GM10266 (cell line): ENCODE measurements around the gene KLHL41.
"Not testable (repeated sequence)": the region's sequence is repeated elsewhere in the genome, so short reads cannot be mapped to it uniquely, and the experiment has no call there.

ENCODE experiments used
- DNase-seq: peaks from one replicate; pipeline ENCODE4 v3.0.0; 2012; ENCODE audit errors: extremely low spot score
- CTCF ChIP-seq: IDR thresholded peaks from 2 replicates; pipeline ENCODE4 v1.5.1; 2012; ENCODE audit warnings: mild to moderate bottlenecking, low read depth; ENCODE audit not compliant: control insufficient read depth, insufficient read depth; ENCODE audit errors: missing control alignments

Gene KLHL41

DNA sequence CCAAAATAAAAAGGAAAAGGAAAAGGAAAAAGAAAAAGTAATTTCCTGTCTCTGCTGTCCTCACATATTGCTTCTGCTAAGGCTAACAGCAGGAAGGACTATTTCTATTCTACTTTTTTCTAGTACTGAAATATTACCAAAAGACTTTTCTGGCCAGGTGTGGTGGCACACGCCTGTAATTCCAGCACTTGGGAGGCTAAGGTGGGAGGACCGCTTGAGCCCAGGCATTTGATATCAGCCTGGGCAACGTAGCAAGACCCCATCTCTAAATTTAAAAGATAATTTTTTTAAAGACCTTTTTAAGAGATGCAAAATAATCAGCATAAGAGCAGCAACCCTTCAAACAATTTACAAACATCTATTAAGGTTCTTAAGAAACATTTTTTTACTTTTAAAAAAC lies 32.9 kb downstream of the KLHL41 start:
- DNase-seq: no peak
- no peak for TF ChIP-seq CTCF

DNA sequence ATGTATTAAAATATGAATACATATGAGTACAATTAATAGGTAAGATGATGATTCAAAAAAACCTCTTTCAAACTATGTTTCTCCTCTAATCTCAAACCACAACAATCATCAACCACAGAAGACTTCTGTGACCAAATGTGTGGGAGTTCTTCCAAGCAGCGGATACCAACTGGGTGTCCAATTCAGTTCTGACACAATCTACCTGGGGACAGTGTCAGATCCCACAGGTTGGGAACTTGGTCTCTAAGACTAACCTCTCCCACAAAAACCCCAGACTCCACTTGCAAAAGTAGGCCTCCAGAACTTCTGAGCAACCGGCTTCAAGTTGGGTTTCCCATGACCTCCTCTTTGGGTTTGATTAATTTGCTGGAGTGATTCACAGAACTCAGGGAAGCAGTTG lies 37.3 kb downstream of the KLHL41 start:
- DNase-seq: no peak

GRCh38 chr2:169561364-169561763 lies 51.9 kb downstream of the KLHL41 start:
- no peak for DNase-seq
- no peak for TF ChIP-seq CTCF

More for the DNA sequence above, 37.3 kb downstream of the KLHL41 start:
- TF ChIP-seq CTCF: no peak

DNA sequence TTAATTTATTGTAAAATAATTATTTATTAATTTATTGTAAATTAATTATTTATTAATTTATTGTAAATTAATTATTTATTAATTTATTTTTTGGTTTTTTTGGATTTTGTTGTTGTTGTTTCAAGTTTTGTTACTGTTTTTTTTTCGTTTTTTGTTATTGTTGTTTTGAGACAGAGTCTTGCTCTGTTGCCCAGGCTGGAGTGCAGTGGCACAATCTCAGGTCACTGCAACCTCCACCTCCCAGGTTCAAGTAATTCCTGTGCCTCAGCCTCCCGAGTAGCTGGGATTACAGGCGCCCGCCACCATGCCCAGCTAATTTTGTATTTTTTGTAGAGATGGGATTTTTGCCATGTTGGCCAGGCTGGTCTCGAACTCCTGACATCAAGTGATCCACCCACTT lies 52.6 kb downstream of the KLHL41 start:
- DNase-seq: not testable (repeated sequence)

DNA sequence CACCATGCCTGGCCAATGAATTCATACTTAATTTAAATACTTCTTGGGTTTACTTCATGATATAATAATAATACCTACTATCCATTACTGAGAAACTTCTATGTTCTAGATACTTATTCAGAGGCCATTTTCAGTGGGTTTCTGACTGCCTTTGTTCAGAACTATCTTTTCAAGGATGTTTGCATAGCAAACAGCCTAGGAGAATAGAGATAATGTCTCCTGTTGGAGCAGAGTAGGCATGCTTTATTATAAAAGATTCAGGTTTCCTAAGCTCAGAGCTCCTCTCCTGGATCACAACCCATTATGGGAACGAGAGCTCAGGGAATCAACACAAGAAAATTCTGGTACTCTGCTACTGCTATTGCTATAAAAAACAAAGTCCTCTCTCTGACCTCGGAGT lies 53.0 kb downstream of the KLHL41 start:
- TF ChIP-seq CTCF: no peak
- no peak for DNase-seq

GRCh38 chr2:169565686-169566085 lies 56.2 kb downstream of the KLHL41 start:
- DNase-seq: no peak
- TF ChIP-seq CTCF: no peak

DNA sequence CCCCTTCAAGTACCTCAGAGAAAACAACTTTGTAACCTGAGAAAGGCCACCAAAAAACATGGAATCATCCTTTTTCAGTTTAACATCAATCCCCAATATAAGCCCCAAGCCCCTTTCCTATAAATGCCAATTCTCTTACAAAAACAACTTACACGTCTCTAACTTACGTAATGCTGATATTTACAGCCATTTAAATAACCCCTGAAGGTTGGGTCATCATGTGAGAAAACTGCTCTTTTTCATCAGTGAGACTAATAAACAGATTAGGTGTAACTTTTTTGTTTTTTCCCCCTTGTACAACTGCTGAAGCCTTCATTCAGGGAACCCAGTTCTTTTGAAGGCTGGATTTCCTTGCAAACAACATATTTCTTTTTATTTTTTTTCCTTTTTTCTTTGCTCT lies 60.4 kb downstream of the KLHL41 start:
- no peak for DNase-seq
- no peak for TF ChIP-seq CTCF

GRCh38 chr2:169570752-169571151 lies 61.2 kb downstream of the KLHL41 start:
- not testable (repeated sequence) for DNase-seq
